Measurements from ENCODE around the gene PRKN. TPM values are rescaled to one million over a fixed set of nuclear protein-coding genes. Genes with fewer than 3 reads are reported as not detected.

Gene PRKN
- total RNA-seq, 1 experiment from 2014 or later, result 0.46 TPM

GRCh38 chr6:162385980-162386379, 341.6 kb downstream of the PRKN start:
- TF ChIP-seq SIN3A (IDR thresholded peaks at IDR 0.05; ENCODE audit: borderline replicate concordance, insufficient read depth, low read depth, low read length), result no peak
- TF ChIP-seq TCF7L2 (IDR thresholded peaks at IDR 0.05; ENCODE audit: low read depth, low read length), result no peak
- no peak for TF ChIP-seq REST (IDR thresholded peaks at IDR 0.05; ENCODE audit: insufficient read depth in 1 of 2, low read depth in 2 of 2, low read length in 1 of 2)
- TF ChIP-seq POLR2AphosphoS5 (IDR thresholded peaks at IDR 0.05; ENCODE audit: low read depth, low read length), result no peak
- TF ChIP-seq CTCF (IDR thresholded peaks at IDR 0.05), result no peak
- BruUV-seq (replicated peaks), result no TSS peak
- H3K27ac ChIP-seq (ENCODE audit: low read length), result no peak overlapping the region
- ChIA-PET CTCF (no interaction called here), POLR2A (no interaction called here)
- no peaks in the 10 kb centered on the region for H3K27me3 ChIP-seq (ENCODE audit: control insufficient read depth, insufficient read depth, low read length)
- ATAC-seq, result no peak
- H3K9me3 ChIP-seq (ENCODE audit: control insufficient read depth, insufficient read depth, low read depth, low read length), result no peaks in the 10 kb centered on the region
- H3K4me1 ChIP-seq (ENCODE audit: control insufficient read depth, insufficient read depth, low read length), result no peaks in the 10 kb centered on the region
- in situ Hi-C loops (cut with HindIII; ENCODE audit: low pct_unique_long_range_greater_than_20kb, low sequenced_read_pairs), result no loop called here
- DNase-seq (ENCODE audit: low read depth, low spot score), result no peak
- no peak overlapping the region for H3K4me3 ChIP-seq (ENCODE audit: low read depth in 2 of 2, low read length in 2 of 2)
- intact Hi-C loops (cut with micrococcal nuclease; ENCODE audit: unreplicated experiment), result no loop called here
- H3K36me3 ChIP-seq (ENCODE audit: control insufficient read depth, insufficient read depth, low read length), result no peaks in the 10 kb centered on the region

- ChIA-PET POLR2A (no interaction called here), CTCF (no interaction called here)
- Histone ChIP-seq H3K27me3 (ENCODE audit: control insufficient read depth, insufficient read depth, low read length) (no peaks in the 10 kb centered on the region), H3K4me3 (ENCODE audit: low read depth in 2 of 2, low read length in 2 of 2) (no peak overlapping the region), H3K9me3 (ENCODE audit: control insufficient read depth, insufficient read depth, low read depth, low read length) (no peaks in the 10 kb centered on the region), H3K4me1 (ENCODE audit: control insufficient read depth, insufficient read depth, low read length) (no peaks in the 10 kb centered on the region), H3K27ac (ENCODE audit: low read length) (no peak overlapping the region), H3K36me3 (ENCODE audit: control insufficient read depth, insufficient read depth, low read length) (no peaks in the 10 kb centered on the region)
- TF ChIP-seq REST (IDR thresholded peaks at IDR 0.05; ENCODE audit: insufficient read depth in 1 of 2, low read depth in 2 of 2, low read length in 1 of 2), result no peak
- TF ChIP-seq TCF7L2 (IDR thresholded peaks at IDR 0.05; ENCODE audit: low read depth, low read length), result no peak
- no peak for TF ChIP-seq CTCF (IDR thresholded peaks at IDR 0.05)
- no peak for TF ChIP-seq SIN3A (IDR thresholded peaks at IDR 0.05; ENCODE audit: borderline replicate concordance, insufficient read depth, low read depth, low read length)
- TF ChIP-seq POLR2AphosphoS5 (IDR thresholded peaks at IDR 0.05; ENCODE audit: low read depth, low read length), result no peak
- BruUV-seq (replicated peaks), result no TSS peak
- DNase-seq (ENCODE audit: low read depth, low spot score), result no peak
- intact Hi-C loops (cut with micrococcal nuclease; ENCODE audit: unreplicated experiment), result no loop called here
- in situ Hi-C loops (cut with HindIII; ENCODE audit: low pct_unique_long_range_greater_than_20kb, low sequenced_read_pairs), result no loop called here
- ATAC-seq, result no peak
These were observed 347.7 kb downstream of the PRKN start for GRCh38 chr6:162379757-162380409.
